GM23338 (cell line): ENCODE data around the gene RGS16.

ENCODE experiments used
- CREB1 ChIP-seq: fragments of 250-450 bp; sonication (Bioruptor Pico); IDR thresholded peaks from 2 replicates; pipeline ENCODE4 v1.5.0; 2020; ENCODE audit warnings: low read depth, mild to moderate bottlenecking, moderate library complexity
- EZH2 ChIP-seq: fragments of 200-600 bp; sonication (generic); IDR thresholded peaks from one replicate; pipeline ENCODE4 v1.8.0; 2017; ENCODE audit warnings: antibody characterized with exemption, mild to moderate bottlenecking, low read depth; ENCODE audit not compliant: unreplicated experiment
- EZH2phosphoT487 ChIP-seq: fragments of 200-600 bp; sonication (generic); IDR thresholded peaks from one replicate; pipeline ENCODE4 v1.8.1; 2018; ENCODE audit warnings: antibody characterized with exemption; ENCODE audit not compliant: unreplicated experiment
- JUNB ChIP-seq: IDR thresholded peaks from one replicate; pipeline ENCODE4 v1.6.1; 2016; ENCODE audit warnings: antibody characterized with exemption; ENCODE audit not compliant: unreplicated experiment
- TF ChIP-seq, protein P1 (sequence below), 2 experiments: fragments of 200-600 bp in 1 of 2; sonication (generic) in 1 of 2; conservative IDR thresholded peaks; 2 replicates each; pipeline versions ENCODE4 v1.5.1 to v1.6.1; 2016 to 2017; ENCODE audit warnings: antibody characterized with exemption in 2 of 2, low read depth in 2 of 2, mild to moderate bottlenecking in 2 of 2, moderate library complexity in 1 of 2

DNA sequence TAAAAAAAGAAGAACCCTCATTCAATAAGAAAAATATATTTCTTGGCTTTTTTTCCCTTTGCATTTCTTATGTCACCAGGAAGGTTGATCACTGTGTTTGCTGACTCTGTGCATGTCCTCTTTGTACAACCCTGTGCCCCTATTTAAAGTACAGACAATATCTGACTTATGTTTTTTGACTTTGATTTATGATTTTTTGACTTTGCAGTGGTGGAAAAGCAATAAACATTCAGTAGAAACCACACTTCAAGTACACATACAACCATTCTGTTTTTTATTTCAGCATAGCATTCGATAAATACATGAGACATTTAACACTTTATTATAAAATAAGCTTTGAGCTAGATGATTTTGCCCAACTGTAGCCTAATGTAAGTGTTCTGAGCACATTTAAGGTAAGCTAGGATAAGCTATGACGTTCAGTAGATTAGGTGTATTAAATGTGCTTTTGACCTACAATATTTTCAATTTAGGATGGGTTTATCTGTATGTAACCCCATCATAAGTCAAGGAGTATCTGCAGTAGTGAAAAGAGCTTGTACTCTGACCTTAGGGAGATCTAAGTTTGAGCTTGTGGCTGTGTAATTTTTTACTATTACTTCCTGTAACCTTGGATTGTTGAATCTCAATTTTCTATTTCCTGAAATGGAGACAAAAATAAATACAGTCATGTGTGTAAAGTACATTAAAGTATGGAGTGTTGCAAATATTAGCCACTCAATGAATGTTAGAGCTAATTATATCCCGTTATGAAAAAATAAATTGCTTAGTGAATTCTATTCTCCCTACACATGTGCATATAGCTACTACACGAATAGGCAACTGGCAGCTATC lies 16.3 kb downstream of the RGS16 start:
- TF ChIP-seq, protein P1, sequence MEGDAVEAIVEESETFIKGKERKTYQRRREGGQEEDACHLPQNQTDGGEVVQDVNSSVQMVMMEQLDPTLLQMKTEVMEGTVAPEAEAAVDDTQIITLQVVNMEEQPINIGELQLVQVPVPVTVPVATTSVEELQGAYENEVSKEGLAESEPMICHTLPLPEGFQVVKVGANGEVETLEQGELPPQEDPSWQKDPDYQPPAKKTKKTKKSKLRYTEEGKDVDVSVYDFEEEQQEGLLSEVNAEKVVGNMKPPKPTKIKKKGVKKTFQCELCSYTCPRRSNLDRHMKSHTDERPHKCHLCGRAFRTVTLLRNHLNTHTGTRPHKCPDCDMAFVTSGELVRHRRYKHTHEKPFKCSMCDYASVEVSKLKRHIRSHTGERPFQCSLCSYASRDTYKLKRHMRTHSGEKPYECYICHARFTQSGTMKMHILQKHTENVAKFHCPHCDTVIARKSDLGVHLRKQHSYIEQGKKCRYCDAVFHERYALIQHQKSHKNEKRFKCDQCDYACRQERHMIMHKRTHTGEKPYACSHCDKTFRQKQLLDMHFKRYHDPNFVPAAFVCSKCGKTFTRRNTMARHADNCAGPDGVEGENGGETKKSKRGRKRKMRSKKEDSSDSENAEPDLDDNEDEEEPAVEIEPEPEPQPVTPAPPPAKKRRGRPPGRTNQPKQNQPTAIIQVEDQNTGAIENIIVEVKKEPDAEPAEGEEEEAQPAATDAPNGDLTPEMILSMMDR (conservative IDR thresholded peaks at IDR 0.05; ENCODE audit: low read depth in 2 of 2), result no peak
- TF ChIP-seq CREB1, result no peak
- TF ChIP-seq EZH2, result no peak
- TF ChIP-seq EZH2phosphoT487, result no peak
- no peak for TF ChIP-seq JUNB
